ENCODE measurements around the gene TMPO.

- no peak for TF ChIP-seq LEF1 (IDR thresholded peaks at IDR 0.05; ENCODE audit: borderline replicate concordance)
- TF ChIP-seq BHLHE40 (IDR thresholded peaks at IDR 0.05; ENCODE audit: borderline replicate concordance), result no peak
- TF ChIP-seq L3MBTL2 (conservative IDR thresholded peaks at IDR 0.05), result peak; percentile 38; the same call in 1 of the 2 replicates
- TF ChIP-seq FOXA1 (IDR thresholded peaks at IDR 0.05), result no peak
- TF ChIP-seq HDGF (IDR thresholded peaks at IDR 0.05; ENCODE audit: borderline replicate concordance), result no peak
- TF ChIP-seq FOXM1 (IDR thresholded peaks at IDR 0.05; ENCODE audit: borderline replicate concordance), result no peak
- no peak for TF ChIP-seq NFRKB (IDR thresholded peaks at IDR 0.05)
- no peak for TF ChIP-seq ARNT (IDR thresholded peaks at IDR 0.05)
- TF ChIP-seq ELF4 (IDR thresholded peaks at IDR 0.05), result no peak
- TF ChIP-seq SUZ12 (IDR thresholded peaks at IDR 0.05), result no peak
- TF ChIP-seq CTBP1 (IDR thresholded peaks at IDR 0.05; ENCODE audit: borderline replicate concordance), result no peak
- no peak for TF ChIP-seq PKNOX1 (IDR thresholded peaks at IDR 0.05)
- no peak for TF ChIP-seq FOXK2 (IDR thresholded peaks at IDR 0.05)
Measured at GRCh38 chr12:98504368-98504617, 11.1 kb upstream of the TMPO start.
